Stimulated activated CD8-positive, alpha-beta memory T cell treated with anti-CD3 and anti-CD28 coated beads, Interleukin-15, amount 100 ng/mL, for 1 hour (primary cell): ENCODE results near the gene SLC26A9.

ENCODE experiments used
- DNase-seq: peaks from one replicate; pipeline ENCODE4 v3.0.0-alpha.2; 2020; ENCODE audit warnings: low read depth

Gene SLC26A9

DNA sequence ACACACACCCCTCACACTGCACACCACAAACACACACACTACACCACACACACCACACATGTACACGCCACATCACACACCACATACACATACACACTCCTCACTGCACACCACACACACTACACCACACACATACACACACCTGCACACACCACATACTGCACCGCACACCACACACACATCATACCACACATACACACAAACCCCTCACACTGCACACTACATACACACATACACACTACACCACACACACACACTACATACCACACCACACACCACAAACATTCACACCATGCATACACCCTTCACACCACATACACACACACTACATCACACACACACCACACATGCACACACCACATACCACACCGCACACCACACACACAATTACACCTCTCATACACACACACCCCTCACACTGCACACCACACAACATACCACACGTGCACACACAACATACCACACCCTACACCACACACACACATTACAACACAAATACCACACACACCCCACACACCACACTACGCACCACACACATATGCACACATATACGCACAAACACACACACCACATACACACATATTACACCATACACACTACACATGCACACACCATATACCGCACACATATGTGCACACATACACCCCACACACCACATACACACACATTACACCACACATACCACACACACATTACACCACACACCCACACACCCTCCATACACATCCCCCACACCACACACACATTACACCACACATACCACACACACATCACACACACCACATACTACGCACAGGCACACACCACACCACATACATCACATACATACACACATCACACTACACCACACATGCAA lies 30.3 kb upstream of the SLC26A9 start:
- no peak for DNase-seq

DNA sequence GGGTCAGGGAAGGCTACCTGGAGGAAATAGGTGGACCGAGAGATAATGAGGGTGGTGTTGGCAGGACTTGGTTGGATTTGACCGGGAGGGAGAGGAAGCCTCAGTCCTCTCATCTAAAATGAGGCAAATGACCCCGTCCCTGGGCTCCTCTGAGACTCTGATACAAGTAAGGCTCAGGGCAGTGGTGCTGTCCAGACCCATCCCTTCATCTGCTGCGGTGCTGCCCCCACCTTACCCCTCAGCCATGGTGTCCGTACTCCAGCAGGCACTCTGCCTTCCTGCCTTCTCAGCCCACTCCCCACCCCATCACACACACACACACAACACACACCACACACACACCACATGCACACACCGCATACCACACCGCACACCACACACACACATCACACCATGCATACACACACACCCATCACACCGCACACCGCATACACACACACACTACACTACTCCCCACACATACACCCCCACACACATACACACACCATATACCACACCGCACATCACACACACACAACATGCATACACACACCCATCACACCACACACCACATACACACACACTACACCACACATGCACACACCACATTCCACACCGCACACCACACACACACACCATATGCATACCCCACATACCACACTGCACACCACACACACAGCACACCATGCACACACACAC lies 29.4 kb upstream of the SLC26A9 start:
- DNase-seq: no peak

DNA sequence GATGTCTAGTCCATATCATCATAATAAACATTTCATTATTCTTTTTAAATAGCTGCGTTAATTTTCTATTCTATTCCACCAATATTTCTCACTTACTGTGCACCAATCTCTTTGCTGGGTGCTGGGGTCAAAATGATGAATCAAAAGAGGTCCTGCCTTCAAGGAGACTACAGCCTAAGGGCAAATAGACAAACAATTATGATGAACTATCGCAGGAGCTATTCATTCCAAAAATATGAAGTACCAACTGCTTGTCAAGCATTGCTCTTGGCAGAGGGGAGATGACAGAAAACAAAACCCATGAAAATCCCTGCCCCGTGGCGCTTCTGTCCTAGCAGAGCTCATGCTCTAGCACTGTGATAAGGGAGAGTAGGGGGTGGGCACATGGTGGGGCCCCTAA lies 28.8 kb upstream of the SLC26A9 start:
- DNase-seq: no peak

DNA sequence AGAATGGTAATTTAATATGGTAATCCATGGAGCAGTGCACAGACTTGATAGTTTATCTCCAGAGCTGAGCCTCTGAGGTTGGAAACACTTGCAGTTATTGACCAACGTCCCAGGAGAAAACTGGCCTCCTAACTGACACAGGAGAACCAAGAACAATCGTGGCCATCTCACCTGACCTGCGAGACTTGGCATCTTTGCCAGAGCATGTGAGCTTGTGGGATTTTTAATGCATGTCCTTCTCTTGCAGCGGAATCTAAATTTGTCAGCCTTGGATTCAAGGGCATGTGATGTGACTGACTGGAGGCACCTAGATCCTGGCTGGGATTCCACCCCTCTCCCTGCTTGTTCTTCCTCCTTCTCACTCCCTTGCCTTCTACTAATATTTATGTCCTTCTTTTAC lies 27.8 kb upstream of the SLC26A9 start:
- no peak for DNase-seq

DNA sequence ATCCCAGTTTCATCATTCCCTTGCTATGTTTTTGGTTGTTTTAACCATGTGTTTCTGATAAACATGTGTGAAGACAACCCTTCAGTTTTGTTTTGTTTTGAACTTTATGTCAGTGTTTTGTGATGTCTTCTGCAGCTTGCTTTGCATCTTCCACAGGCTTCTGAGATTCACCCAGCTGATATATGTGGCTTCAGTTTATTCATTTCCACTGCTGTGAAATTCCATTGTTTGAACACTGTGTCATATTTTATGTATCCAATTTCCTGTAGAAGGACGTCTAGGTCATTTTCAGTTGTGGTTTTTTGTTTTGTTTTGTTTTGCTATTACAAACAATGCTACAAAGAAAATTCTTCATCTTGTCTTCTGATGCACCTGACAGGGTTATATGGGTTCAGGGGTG lies 27.2 kb upstream of the SLC26A9 start:
- no peak for DNase-seq

DNA sequence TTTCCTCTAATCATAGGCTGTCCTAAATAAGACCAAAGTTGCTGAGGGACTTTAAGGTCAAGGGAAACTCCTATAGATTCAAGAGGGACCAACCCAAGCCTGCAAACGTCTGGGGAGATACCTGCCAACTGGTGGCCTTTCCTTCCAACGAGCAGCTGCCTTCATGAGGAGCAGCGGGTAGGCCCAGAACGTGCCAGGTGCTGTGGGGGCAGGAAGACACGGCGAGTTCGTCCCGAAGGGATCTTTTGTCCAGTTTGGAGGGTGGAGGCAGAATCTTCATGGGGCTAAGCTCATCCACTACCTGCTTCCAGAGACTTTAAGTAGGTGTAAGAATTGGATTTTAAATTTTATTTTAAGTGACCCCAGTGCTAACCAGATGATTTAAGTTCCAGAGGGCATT lies 26.0 kb upstream of the SLC26A9 start:
- DNase-seq: no peak

DNA sequence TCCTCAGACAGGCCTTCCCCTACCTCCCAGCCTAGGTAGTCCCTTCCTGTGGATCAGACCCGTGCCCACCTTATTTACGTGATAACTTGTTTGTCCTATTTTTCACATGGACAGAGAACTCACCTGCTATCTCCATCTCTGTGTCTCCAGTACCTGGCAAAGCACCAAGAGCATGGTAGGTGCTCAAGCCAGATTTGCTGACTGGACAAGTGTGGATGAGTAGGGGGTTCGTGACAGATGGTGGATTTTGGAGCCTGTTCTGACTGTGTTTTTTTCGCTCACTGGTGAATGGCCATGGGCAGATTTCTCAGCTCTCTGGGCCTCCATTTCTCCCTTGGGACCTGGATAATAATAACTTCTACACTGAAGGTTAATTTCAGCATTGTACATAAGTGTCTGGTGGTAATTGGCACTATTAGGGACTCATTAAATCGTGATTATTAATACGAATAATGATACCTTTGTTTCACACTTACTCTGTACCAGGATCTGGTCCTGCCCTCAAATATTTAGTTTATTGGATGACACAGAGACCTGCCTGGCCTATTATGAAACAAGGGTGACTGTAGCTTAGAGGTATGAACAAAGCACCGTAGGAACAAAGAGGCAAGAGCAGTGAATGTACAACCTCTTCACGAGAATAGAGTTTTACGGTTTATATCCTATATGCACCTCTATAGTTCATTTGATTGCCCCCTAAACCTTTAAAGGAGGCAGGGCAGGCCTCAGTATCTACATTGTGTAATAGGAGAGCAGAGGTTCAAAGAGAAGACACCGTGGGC lies 24.5 kb upstream of the SLC26A9 start:
- no peak for DNase-seq

DNA sequence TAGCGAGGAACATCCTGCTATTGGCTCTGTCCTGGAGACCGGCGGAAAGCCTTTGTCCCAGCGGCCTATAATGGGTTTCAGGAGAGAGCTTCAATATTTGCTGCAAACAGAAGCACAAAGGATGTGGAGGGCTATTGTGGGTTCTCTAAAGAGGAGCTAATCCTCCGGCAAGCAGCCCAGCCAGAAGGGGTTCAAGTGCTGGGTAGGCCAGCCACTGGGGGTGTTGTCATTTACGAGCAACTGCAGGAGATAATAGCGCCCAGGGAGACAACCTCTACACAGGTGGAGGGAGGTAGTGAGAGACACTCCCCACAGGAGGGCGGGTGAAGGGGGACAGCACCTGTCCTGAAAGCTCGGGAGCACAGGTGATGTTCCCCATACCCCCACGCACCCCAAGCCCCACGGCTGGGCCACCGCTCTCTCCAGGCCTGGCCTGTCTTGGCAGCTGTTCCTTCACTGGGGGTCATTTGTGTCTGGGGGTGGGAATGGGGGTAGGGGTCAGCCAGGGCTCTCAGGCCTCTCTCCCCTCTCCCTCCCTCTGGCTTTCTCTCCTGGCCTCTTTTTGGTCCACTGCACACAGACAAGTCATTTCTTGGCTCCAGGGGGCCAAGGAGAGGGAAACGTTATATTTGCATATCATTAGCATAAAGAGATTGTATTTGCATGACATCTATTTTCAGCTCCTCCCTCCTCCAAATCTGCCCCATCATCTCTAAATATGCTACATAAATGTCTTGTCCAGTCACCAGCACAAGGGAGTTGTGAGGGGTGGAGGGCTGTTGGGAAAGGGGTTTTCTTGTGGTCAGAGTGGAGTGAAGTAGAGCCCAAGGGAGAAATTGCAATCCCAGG lies 22.0 kb upstream of the SLC26A9 start:
- no peak for DNase-seq

DNA sequence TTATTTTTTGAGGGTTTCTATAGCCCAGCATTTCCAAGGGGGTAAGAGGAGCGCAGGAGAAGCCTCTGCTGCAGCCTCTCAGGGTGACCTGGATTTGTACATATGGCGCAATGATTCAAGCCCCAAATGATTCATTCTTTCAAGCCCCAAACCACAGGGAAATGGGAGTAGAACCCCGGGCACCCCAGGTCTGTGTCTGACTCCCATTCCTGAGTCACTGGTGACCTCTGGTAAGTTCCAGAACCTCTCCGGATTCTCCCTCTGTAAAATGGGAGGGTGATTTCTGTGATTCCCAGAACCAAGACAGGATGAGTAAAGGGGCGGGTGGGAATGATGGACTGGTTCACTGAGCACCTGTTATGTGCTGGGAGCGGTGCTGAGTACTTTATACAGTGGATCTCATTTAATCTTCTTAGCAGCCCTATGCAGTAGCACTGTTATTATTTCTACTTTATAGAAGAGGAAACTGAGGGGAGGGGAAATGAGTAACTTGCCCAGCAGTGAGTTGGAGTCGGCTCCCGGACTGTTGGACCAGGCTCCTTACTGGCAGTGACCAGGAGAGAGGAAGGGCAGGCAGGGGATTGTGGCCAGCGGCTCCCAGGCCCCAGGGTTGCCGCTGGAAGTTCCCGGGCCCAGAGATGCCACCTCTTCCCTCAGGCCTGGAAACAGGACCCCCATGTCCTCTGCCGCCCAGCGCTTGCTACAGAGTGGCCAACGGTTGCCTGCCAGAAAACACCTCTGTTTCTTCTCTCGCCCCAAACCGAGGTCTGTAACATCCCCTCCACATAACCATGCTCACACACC lies 20.3 kb upstream of the SLC26A9 start:
- no peak for DNase-seq

DNA sequence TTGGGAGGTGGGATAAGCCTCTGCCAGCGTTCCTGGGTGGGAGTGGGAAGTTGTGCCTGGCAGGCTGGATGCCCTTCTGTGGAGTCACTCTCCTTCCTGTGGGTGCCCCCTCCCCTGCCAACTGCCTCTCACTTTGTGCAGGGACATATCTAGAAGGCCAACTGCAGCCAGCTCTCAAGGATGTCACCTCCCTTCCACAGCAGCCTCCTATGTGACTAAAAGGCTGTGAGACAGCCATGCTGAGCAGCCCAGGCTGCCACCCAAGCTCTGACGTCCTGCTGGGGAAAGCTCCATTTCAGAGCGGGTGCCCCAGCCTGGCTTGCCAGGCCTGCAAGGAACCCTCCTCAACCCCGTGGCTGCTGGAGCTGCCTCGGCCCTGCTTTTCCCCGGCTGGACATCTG lies 19.6 kb upstream of the SLC26A9 start:
- no peak for DNase-seq

DNA sequence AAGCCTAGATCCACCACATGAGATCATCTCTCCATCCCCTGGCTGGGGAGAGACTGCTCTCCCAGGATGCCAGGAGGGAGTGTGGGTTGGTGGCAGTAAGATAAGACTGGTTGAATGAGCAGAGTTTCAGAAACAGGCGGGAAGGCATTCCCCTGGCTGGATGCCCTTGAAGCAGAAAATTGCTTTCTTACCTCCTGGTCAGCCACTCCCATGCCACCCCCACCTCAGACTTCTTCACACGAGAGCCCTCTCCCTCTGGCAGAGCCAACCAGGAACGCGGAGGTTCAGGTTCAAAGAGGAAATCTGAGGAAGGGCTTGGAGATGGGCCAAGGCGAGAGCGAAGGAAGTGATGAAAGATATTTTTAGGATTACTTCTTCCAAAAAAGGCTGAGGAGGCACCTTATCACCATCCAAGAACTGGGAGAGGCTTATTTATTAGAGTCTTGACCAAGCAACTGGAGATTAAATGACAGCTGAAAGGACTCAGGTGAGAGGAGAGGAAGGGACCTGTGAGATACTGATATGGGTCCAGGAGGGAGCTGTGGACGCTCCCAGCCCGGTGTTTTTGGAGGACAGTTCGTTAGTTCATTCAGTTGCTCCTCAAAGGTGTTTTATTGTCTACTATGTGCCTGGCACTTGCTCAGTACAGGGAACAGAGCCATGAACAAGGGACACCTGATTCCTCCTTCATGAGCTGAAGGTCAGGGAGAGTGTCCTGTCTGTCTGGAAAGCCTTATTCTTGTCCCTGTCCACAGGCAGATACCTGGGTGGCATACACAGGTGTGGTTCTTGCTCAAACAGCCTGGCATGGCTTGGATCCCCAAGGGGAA lies 18.9 kb upstream of the SLC26A9 start:
- DNase-seq: no peak

DNA sequence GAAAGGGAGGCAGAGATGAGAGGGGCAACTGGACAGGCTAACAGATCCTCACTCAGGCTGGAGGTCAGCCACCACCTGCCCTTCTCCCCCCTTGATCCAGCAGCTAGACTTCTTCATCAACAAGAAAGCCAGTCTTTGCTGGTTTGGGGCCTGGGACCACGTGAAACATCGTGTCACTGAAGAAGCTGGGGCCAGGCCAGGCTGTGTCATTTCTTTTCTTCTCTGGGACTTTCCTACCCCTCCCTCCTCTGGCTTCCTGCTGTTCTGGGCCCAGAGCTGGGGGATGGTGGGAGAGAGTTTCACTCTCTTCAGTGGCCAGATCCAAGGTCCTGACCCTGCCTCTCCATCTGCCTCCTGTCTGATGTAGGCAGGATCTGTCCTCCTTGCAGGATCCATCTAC lies 18.1 kb upstream of the SLC26A9 start:
- no peak for DNase-seq

DNA sequence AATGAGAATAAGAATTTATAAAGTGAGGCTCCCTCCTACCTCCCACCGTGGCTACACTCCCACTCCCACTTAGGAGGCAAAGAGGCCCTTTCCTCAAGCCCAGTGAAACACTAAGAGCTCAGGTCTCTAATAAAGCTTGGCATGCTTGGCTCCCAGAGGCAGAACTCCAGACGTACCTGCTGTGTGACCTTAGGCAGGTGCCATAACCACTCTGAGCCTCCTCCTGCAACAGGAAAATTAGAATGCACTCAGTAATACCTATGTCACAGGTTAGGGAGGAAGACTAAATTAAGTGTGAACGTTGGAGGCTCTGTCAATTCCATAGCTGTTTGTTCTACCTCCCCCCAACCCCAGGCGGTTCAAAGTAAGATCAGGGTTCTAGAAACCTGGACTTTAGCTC lies 16.5 kb upstream of the SLC26A9 start:
- DNase-seq: no peak

DNA sequence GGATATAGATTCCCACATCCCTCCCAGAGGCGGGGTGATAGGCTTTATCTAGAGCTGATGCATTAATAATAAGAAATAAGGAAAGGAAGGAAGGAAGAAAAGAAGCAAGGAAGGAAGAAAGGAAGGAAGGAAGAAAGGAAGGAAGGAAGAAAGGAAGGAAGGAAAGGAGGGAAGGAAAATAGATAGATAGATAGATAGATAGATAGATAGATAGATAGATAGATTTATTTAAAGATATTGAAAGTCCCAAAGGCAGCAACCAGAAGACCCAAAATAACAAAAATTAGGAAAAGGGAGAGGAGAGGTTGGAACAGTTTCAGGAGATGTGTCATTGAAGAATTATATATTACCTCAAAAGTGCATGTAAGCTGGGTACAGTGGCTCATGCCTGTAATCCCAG lies 12.2 kb upstream of the SLC26A9 start:
- DNase-seq: no peak

DNA sequence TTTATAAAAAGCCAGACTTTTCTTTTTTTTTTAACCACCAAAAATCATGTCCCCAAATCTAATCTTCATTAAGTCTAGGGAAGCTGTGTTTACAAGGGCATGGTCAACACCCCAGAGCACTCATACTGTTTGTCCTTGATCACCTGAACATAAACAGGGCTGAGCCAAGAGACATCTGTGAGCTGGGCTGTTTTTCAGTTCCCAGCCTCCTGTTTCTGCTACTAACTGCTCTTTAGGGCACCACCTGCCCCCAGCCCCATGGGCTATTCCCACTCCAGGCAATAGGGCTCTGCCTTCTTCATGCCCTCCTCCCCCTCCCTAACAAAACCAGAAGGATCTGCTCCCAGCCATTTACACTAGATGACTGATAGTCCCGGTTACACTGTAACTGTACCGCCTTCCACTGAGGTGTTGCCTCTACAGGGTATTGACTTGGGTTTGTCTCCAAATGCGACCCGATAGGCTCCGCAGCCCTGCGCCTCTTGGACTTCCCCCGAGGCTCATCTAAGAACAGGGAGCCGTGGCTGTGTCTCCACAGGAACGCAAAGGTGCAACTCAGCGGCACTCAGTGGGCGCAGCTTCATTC lies 11.7 kb upstream of the SLC26A9 start:
- no peak for DNase-seq

DNA sequence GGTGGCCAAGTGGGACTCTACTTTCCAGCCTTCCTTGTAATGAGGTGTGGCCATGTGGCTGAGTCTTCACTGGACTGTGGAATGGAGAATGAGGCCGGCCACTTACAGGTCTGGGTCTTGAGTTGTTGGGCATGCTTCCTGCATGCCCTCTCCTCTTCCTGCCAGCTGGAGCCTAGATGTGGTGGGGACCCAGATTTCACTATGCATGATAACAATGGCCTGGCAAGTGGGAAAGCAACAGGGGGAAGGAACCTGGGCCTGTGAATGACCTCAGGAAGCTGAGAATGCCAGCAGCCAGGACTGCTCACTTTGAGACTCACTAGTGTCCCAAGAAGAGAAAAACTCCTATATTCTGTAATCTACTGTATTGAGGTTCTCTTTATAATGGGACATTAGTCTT lies 8.5 kb upstream of the SLC26A9 start:
- no peak for DNase-seq

DNA sequence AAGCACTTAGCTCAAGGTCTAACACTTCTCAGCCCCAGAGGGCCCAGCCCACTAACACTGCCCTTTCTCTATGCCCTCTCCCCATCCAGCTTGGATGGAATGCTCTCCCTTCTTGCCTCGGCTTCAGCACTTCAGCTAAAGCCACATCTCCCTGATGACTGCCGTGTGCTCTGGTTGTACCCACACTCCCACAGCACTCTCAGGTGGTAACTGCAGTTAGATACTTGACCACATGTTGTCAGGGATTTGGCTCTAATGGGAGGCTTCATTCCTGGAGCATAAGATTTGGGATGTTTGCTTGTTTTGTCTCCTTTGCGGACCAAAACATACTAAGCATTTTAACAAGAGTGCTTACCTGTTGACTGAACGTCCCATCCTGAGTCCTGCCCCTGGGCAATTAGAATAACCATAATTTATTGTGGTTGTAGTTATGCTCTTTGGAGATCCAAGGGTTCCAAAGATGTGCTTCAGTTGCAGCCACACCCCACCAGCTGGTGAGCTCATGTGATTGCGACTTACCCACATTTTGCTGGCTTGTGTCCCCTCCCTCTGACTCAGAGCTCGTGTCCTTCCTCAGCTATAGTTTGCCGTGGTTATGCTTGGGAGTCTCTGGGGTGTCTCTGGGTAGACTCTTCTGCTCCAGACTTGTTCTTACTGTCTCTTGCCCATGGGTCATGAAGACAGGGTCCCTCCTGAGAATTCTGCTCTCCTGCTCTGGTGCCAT lies 7.7 kb upstream of the SLC26A9 start:
- no peak for DNase-seq

DNA sequence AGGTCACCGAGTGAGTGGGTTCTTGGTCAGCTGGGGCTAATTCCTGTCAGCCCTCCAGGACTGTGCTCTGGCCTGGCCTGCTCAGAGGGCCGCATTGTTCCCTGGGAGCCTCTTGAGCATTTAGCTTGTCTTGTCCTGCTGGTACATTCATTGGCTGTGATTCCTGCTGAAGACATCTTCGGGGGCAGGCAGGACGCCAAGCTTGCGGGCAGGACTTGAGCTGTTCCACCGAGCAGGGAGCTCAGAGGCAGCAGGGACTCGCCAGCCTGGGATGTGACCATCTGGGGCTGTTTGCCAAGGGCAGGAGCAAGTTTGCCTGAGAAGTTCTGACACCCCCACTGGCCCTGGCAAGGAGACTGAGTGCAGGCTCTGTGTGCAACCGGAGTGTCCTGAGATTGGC lies 7.0 kb upstream of the SLC26A9 start:
- DNase-seq: no peak

DNA sequence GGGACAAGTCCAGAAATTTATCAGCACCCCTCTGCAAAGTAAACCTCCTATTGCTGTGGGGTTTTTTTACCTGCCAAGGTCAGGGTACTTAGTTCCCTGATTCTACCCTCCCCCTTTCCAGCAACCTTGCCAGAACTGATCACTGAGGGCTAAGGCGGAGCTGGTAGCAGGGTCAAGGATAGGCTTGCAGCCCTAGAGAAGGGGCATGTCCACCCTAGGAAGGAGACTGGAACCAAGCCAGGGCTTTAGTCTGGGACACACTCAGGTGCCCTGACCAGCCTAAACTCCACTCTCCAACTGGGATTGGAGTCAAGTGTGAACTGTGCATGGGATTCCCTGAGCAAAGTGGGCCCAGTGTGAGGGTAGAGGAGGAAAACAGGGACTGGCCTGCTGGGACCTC lies 6.5 kb upstream of the SLC26A9 start:
- DNase-seq: no peak
